Subcutaneous adipose tissue (tissue), 4 donors: ENCODE measurements around the gene PIK3R5. TPM values are rescaled to one million over a fixed set of nuclear protein-coding genes. Genes with fewer than 3 reads are reported as not detected.

Experiments used
- CTCF ChIP-seq: fragments of 450-650 bp; IDR thresholded peaks from one replicate; pipeline ENCODE4 v1.5.1; 2016; ENCODE audit warnings: low read depth, mild to moderate bottlenecking, control low read depth, antibody characterized with exemption, moderate library complexity
- total RNA-seq, 4 donors: library from RNA; depleted of rRNA; stranded (reverse); fragments of >200 nt; gene quantifications; one replicate each; pipeline ENCODE4 v1.1.0, GENCODE V29; 2016

PIK3R5 gene
- total RNA-seq, 4 donors from 2014 or later = 12.2 to 56.9 (median 25.5) TPM

- no peak for TF ChIP-seq CTCF
These were observed 77.4 kb downstream of the PIK3R5 start for GRCh38 chr17:8887834-8888703.

DNA sequence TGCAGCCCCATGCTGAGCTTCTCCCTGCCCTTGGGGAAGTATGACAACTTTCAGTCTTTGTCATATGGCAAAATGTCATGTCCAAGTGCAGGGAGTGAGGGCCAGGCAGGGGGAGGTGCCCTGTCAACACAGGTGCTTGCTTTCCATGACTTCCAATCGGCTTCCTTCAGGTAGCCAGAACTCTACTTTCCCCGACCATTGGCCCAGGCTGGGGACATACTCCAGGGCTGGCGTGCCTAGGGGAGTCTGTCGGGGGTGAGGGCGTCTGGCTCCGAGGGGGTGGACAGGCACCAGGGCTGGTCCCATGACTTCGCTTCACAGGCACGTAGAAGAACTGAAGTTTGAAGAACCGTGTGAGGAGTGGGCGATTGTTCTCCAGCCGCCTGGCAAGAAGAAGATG lies 78.2 kb downstream of the PIK3R5 start:
- TF ChIP-seq CTCF = no peak

DNA sequence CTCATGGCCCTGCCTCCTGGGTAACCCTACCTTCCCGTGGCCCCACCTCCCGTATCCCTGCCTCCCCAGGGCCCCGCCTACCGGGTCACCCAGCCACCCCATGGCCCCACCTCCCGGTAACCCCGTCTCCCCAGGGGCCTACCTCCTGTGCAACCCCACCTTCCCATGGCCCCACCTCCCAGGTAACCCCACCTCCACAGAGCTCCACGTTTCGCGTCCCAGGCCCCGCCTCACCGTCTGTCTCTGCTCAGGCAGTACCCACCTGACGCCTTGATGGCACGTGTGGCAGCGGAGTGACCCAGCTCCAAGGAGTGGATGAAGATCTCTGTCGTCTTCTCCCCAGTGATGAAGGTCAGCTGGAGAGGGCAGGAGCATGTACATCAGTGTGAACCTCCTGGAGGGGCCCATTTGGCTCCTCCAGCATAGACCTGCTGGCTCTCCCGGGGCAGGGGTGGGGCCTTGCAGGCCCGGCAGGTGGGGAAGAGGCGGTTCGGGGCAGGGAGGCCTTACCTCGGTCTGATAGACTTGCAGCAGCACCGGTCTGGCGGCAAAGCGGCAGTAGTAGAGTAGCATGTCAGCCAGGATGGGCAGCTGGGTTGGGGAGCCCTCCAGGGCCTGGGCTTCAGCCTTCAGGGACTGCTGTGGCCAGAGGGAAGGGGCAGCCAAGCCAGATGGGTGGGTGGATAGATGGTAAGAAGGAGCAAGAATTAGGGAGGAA lies 79.4 kb downstream of the PIK3R5 start:
- TF ChIP-seq CTCF = no peak

GRCh38 chr17:8884336-8884990 lies 81.0 kb downstream of the PIK3R5 start:
- TF ChIP-seq CTCF = no peak

GRCh38 chr17:8883353-8883752 lies 82.2 kb downstream of the PIK3R5 start:
- TF ChIP-seq CTCF = no peak

GRCh38 chr17:8881606-8882005 lies 83.9 kb downstream of the PIK3R5 start:
- TF ChIP-seq CTCF = no peak

- TF ChIP-seq CTCF = no peak
These were observed 85.0 kb downstream of the PIK3R5 start for GRCh38 chr17:8880466-8880865.
